IMR-90 (cell line): ENCODE results near the gene PPP1R14D. TPM values are rescaled to one million over a fixed set of nuclear protein-coding genes. Genes with fewer than 3 reads are reported as not detected.

Experiments
- ATAC-seq: fragments of 200-7000 bp; cut with Tn5 transposase; 2 replicates; pipeline ENCODE4 v1.9.1; 2020; ENCODE audit warnings: low read depth, mild to moderate bottlenecking, moderate library complexity
- BruUV-seq: library from RNA; stranded (reverse); fragments of 400-500 nt; replicated peaks from 2 replicates; lab custom pipeline; 2021; lab: Mats Ljungman, UMichigan
- CTCF ChIA-PET: fragments of 300-600 bp; formaldehyde crosslinking; extraction: SDS; loops from one replicate; lab custom pipeline; 2021; ENCODE audit warnings: antibody characterized with exemption; lab: Yijun Ruan, JAX
- POLR2A ChIA-PET: fragments of 300-600 bp; sonication (Branson Sonifier 250); formaldehyde crosslinking; loops from one replicate; lab custom pipeline; 2022; ENCODE audit warnings: antibody characterized with exemption; ENCODE audit not compliant: unreplicated experiment; lab: Charles Lee
- DNase-seq: peaks from one replicate; pipeline ENCODE4 v3.0.0; 2013
- H2AFZ ChIP-seq: replicated peaks from 2 replicates; pipeline ENCODE3; 2013; ENCODE audit warnings: low read length, mild to moderate bottlenecking; ENCODE audit not compliant: poor library complexity
- H2AK5ac ChIP-seq: 2 replicates; pipeline ENCODE4 v1.6.1; 2013; ENCODE audit warnings: low read depth, low read length, inconsistent platforms
- H2AK9ac ChIP-seq: replicated peaks from 2 replicates; pipeline ENCODE3; 2013; ENCODE audit warnings: mild to moderate bottlenecking, low read depth, low read length, moderate library complexity; ENCODE audit not compliant: poor library complexity
- H2BK120ac ChIP-seq: 2 replicates; pipeline ENCODE4 v1.6.1; 2013; ENCODE audit warnings: low read depth, low read length, inconsistent platforms
- H2BK15ac ChIP-seq: 3 replicates; pipeline ENCODE4 v1.6.1; 2013; ENCODE audit warnings: low read depth, low read length, inconsistent platforms
- H2BK20ac ChIP-seq: 2 replicates; pipeline ENCODE4 v1.6.1; 2013; ENCODE audit warnings: low read depth, mild to moderate bottlenecking, inconsistent platforms, low read length, moderate library complexity
- H2BK5ac ChIP-seq: 2 replicates; pipeline ENCODE4 v1.6.1; 2013; ENCODE audit warnings: mild to moderate bottlenecking, low read depth, low read length, inconsistent platforms; ENCODE audit not compliant: poor library complexity, severe bottlenecking
- H3K14ac ChIP-seq: replicated peaks from 2 replicates; pipeline ENCODE4 v1.6.1; 2013; ENCODE audit warnings: low read depth, low read length, inconsistent platforms
- H3K18ac ChIP-seq: 2 replicates; pipeline ENCODE4 v1.6.1; 2013; ENCODE audit warnings: low read depth, low read length, control low read depth
- H3K23ac ChIP-seq: 2 replicates; pipeline ENCODE4 v1.6.1; 2013; ENCODE audit warnings: low read depth, low read length, inconsistent platforms
- H3K27ac ChIP-seq: 2 replicates; pipeline ENCODE4 v1.5.1; 2013; ENCODE audit warnings: mild to moderate bottlenecking, control low read depth, low read length; ENCODE audit not compliant: insufficient read depth
- H3K27me3 ChIP-seq: 2 replicates; pipeline ENCODE4 v1.6.1; 2013; ENCODE audit warnings: low read length; ENCODE audit not compliant: control insufficient read depth, insufficient read depth
- H3K36me3 ChIP-seq: 2 replicates; pipeline ENCODE4 v1.6.1; 2013; ENCODE audit warnings: low read length, mixed read lengths; ENCODE audit not compliant: control insufficient read depth, insufficient read depth
- H3K4ac ChIP-seq: 2 replicates; pipeline ENCODE4 v1.6.1; 2013; ENCODE audit warnings: low read depth, low read length, inconsistent platforms
- H3K4me1 ChIP-seq: 2 replicates; pipeline ENCODE4 v1.6.1; 2013; ENCODE audit warnings: low read length, mixed read lengths; ENCODE audit not compliant: control insufficient read depth, insufficient read depth
- H3K4me2 ChIP-seq: 2 replicates; pipeline ENCODE4 v1.6.1; 2013; ENCODE audit warnings: low read depth, mild to moderate bottlenecking, control low read depth, low read length, moderate library complexity
- H3K4me3 ChIP-seq: 2 replicates; pipeline ENCODE4 v1.5.1; 2013; ENCODE audit warnings: low read depth, mild to moderate bottlenecking, control low read depth, low read length, moderate library complexity; ENCODE audit not compliant: insufficient read depth
- H3K56ac ChIP-seq: 2 replicates; pipeline ENCODE4 v1.6.1; 2013; ENCODE audit warnings: low read length, inconsistent platforms; ENCODE audit not compliant: insufficient read depth; ENCODE audit errors: extremely low read depth
- H3K79me1 ChIP-seq, 2 experiments: 2 replicates each; pipeline ENCODE4 v1.6.1; 2013; ENCODE audit warnings: low read length in 2 of 2, inconsistent platforms in 1 of 2, low read depth in 1 of 2
- H3K9ac ChIP-seq: 2 replicates; pipeline ENCODE4 v1.6.1; 2013; ENCODE audit warnings: low read depth, low read length, control low read depth
- H3K9me1 ChIP-seq: 2 replicates; pipeline ENCODE4 v1.6.1; 2013; ENCODE audit warnings: low read length, inconsistent platforms; ENCODE audit not compliant: insufficient read depth
- H3K9me3 ChIP-seq: 2 replicates; pipeline ENCODE4 v1.6.1; 2013; ENCODE audit warnings: low read length; ENCODE audit not compliant: control insufficient read depth, insufficient read depth
- H4K20me1 ChIP-seq: 2 replicates; pipeline ENCODE4 v1.6.1; 2013; ENCODE audit warnings: low read length, inconsistent platforms; ENCODE audit not compliant: insufficient read depth
- H4K5ac ChIP-seq: 2 replicates; pipeline ENCODE4 v1.6.1; 2013; ENCODE audit warnings: mild to moderate bottlenecking, low read depth, low read length, control low read depth
- H4K8ac ChIP-seq, 2 experiments: 2 replicates each; pipeline ENCODE4 v1.6.1; 2013; ENCODE audit warnings: low read depth in 2 of 2, low read length in 2 of 2, control low read depth in 1 of 2, inconsistent platforms in 1 of 2
- H4K91ac ChIP-seq: 2 replicates; pipeline ENCODE4 v1.6.1; 2013; ENCODE audit warnings: low read depth, low read length, inconsistent platforms; ENCODE audit not compliant: insufficient read depth
- BHLHE40 ChIP-seq: fragments of 150-350 bp; IDR thresholded peaks from 2 replicates; pipeline ENCODE4 v1.6.1; 2016; ENCODE audit warnings: mild to moderate bottlenecking, low read depth, low read length
- CEBPB ChIP-seq: IDR thresholded peaks from 2 replicates; pipeline ENCODE4 v1.6.1; 2012; ENCODE audit warnings: low read depth, low read length, improper control_type of control experiment
- CHD1 ChIP-seq: IDR thresholded peaks from 2 replicates; pipeline ENCODE4 v1.6.1; 2012; ENCODE audit warnings: low read depth, low read length, improper control_type of control experiment
- FOS ChIP-seq: fragments of 150-350 bp; IDR thresholded peaks from 2 replicates; pipeline ENCODE4 v1.6.1; 2016; ENCODE audit warnings: low read depth, low read length
- MAFK ChIP-seq: IDR thresholded peaks from 2 replicates; pipeline ENCODE4 v1.6.1; 2012; ENCODE audit warnings: low read depth, low read length, improper control_type of control experiment
- MAZ ChIP-seq: IDR thresholded peaks from 2 replicates; pipeline ENCODE4 v1.6.1; 2012; ENCODE audit warnings: low read depth, mild to moderate bottlenecking, low read length, improper control_type of control experiment, moderate library complexity, borderline replicate concordance
- MXI1 ChIP-seq: IDR thresholded peaks from 2 replicates; pipeline ENCODE4 v1.6.1; 2012; ENCODE audit warnings: low read depth, mild to moderate bottlenecking, low read length, moderate library complexity, borderline replicate concordance
- NFE2L2 ChIP-seq: fragments of 150-350 bp; IDR thresholded peaks from 2 replicates; pipeline ENCODE4 v1.6.1; 2016; ENCODE audit warnings: low read depth, mild to moderate bottlenecking, low read length
- POLR2A ChIP-seq: IDR thresholded peaks from 2 replicates; pipeline ENCODE4 v1.6.1; 2012; ENCODE audit warnings: mild to moderate bottlenecking, low read depth, low read length
- RAD21 ChIP-seq: IDR thresholded peaks from 2 replicates; pipeline ENCODE4 v1.6.1; 2012; ENCODE audit warnings: low read length, improper control_type of control experiment
- RCOR1 ChIP-seq: IDR thresholded peaks from 2 replicates; pipeline ENCODE4 v1.6.1; 2012; ENCODE audit warnings: mild to moderate bottlenecking, low read length, improper control_type of control experiment; ENCODE audit not compliant: insufficient replicate concordance
- RFX5 ChIP-seq: IDR thresholded peaks from 2 replicates; pipeline ENCODE4 v1.8.0; 2012; ENCODE audit warnings: low read depth, mild to moderate bottlenecking, low read length, moderate library complexity
- SMC3 ChIP-seq: fragments of 150-350 bp; IDR thresholded peaks from 2 replicates; pipeline ENCODE4 v1.6.1; 2016; ENCODE audit warnings: low read depth, mild to moderate bottlenecking, antibody characterized with exemption, low read length, moderate library complexity
- WGBS, 2 experiments: methylation state at CpG; one replicate each; pipeline versions ENCODE4 v1.1.5 to v1.1.7; 2013; ENCODE audit warnings: missing lambda C conversion rate in 2 of 2; ENCODE audit not compliant: insufficient read length in 1 of 2; ENCODE audit errors: extremely low coverage in 2 of 2; 5-methylcytosine and 5-hydroxymethylcytosine counted together
- dilution Hi-C: fragments of 300-500 bp; cut with HindIII; formaldehyde crosslinking; loops from one replicate; pipeline ENCODE4 v1.14.3; 2018; ENCODE audit warnings: low sequenced_read_pairs; ENCODE audit not compliant: unreplicated experiment
- in situ Hi-C: fragments of 300-500 bp; cut with MboI; formaldehyde crosslinking; loops from 3 replicates; pipeline ENCODE4 v1.14.3; 2019; ENCODE audit warnings: low sequenced_read_pairs, inconsistent platforms, mixed read lengths
- intact Hi-C: fragments of 100-400 bp; cut with micrococcal nuclease; formaldehyde crosslinking; loops from 2 replicates; pipeline ENCODE4 v1.10.0; 2022
- polyA plus RNA-seq, 3 experiments: library from polyadenylated mRNA; depleted of rRNA; stranded (reverse); fragments of >200 nt; gene quantifications; 2 replicates each; pipeline ENCODE4 v1.2.3, GENCODE V29; 2012; ENCODE audit warnings: low replicate concordance in 1 of 3
- total RNA-seq: library from RNA; depleted of rRNA; stranded (reverse); fragments of >200 nt; gene quantifications from 2 replicates; pipeline ENCODE4 v1.2.3, GENCODE V29; 2012
- TF ChIP-seq, protein P1 (sequence below): fragments of 150-350 bp; IDR thresholded peaks from 2 replicates; pipeline ENCODE4 v1.6.1; 2016; ENCODE audit warnings: low read depth, mild to moderate bottlenecking, low read length, moderate library complexity, borderline replicate concordance
- TF ChIP-seq, protein P2 (sequence below): fragments of 150-350 bp; IDR thresholded peaks from 2 replicates; pipeline ENCODE4 v1.6.1; 2017; ENCODE audit warnings: mild to moderate bottlenecking, antibody characterized with exemption, low read length, low read depth
- TF ChIP-seq, protein P3 (sequence below): conservative IDR thresholded peaks from 2 replicates; pipeline ENCODE4 v1.5.1; 2012; ENCODE audit warnings: mild to moderate bottlenecking, low read depth, low read length, improper control_type of control experiment

The PPP1R14D gene
- total and polyA plus RNA-seq, 2 of the 4 experiments (the other 2 are of a cell fraction), result not detected

DNA sequence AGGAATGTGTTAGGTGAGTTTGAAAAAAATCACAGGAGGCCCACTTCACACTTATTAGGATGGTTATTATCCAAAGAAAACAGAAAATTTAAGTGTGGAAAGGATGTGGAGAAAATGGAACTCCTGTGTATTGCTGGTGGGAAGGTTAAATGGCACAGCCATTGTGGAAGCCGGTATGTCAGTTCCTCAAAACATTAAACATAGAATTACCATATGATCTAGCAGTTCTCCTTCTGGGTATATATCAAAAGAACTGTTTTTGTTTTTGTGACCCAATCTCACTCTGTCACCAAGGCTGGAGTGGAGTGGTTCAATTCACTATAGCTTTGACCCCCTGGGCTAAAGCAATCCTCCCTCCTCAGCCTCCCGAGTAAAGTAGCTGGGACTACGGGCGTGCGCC lies 32.0 kb downstream of the PPP1R14D start:
- in situ Hi-C loops (no loop called here), intact Hi-C loops (no loop called here)
- POLR2A ChIA-PET, result no interaction called here

More for the DNA sequence above, 32.0 kb downstream of the PPP1R14D start:
- Histone ChIP-seq H4K91ac (no peak overlapping the region), H3K9me1 (0 out of 2 replicates have a peak, but pooled peaks cover 13% of the 10 kb centered on the region), H3K79me1 (peaks cover 36 to 58% of the 10 kb centered on the region in 2 experiments), H2AK9ac (no peak overlapping the region), H3K4ac (no peak overlapping the region), H2BK20ac (no peak overlapping the region), H3K9me3 (no peaks in the 10 kb centered on the region), H3K27me3 (no peaks in the 10 kb centered on the region), H2AFZ (no peak overlapping the region), H3K9ac (no peak overlapping the region), H3K56ac (no peak overlapping the region), H2BK15ac (no peak overlapping the region), H3K18ac (no peak overlapping the region), H3K4me1 (peaks cover 5% of the 10 kb centered on the region; the same call in 1 of the 2 replicates), H3K23ac (no peak overlapping the region), H2BK5ac (no peak overlapping the region), H3K36me3 (peaks cover 4% of the 10 kb centered on the region; the same call in 1 of the 2 replicates), H2BK120ac (no peak overlapping the region), H2AK5ac (no peak overlapping the region), H4K8ac (no peak overlapping the region), H3K4me2 (no peak overlapping the region), H4K20me1 (peaks cover 5% of the 10 kb centered on the region; the same call in 1 of the 2 replicates), H3K4me3 (no peak overlapping the region), H4K5ac (no peak overlapping the region), H3K14ac (no peak overlapping the region), H3K27ac (no peak overlapping the region)
- no CpG with 5 or more reads among the region's 5 CpGs for WGBS, 2 experiments
- CTCF ChIA-PET, result no interaction called here
- DNase-seq (no peak), ATAC-seq (no peak)
- BruUV-seq, result no TSS peak
- TF ChIP-seq NFE2L2, result no peak
- no peak for TF ChIP-seq POLR2A
- no peak for TF ChIP-seq MAFK
- no peak for TF ChIP-seq RFX5
- TF ChIP-seq SMC3, result no peak
- no peak for TF ChIP-seq CEBPB
- no peak for TF ChIP-seq MAZ
- TF ChIP-seq RAD21, result no peak
- no peak for TF ChIP-seq MXI1
- no peak for TF ChIP-seq BHLHE40
- TF ChIP-seq, protein P1, sequence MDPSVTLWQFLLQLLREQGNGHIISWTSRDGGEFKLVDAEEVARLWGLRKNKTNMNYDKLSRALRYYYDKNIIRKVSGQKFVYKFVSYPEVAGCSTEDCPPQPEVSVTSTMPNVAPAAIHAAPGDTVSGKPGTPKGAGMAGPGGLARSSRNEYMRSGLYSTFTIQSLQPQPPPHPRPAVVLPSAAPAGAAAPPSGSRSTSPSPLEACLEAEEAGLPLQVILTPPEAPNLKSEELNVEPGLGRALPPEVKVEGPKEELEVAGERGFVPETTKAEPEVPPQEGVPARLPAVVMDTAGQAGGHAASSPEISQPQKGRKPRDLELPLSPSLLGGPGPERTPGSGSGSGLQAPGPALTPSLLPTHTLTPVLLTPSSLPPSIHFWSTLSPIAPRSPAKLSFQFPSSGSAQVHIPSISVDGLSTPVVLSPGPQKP, result no peak
- TF ChIP-seq RCOR1, result no peak
- TF ChIP-seq, protein P2, sequence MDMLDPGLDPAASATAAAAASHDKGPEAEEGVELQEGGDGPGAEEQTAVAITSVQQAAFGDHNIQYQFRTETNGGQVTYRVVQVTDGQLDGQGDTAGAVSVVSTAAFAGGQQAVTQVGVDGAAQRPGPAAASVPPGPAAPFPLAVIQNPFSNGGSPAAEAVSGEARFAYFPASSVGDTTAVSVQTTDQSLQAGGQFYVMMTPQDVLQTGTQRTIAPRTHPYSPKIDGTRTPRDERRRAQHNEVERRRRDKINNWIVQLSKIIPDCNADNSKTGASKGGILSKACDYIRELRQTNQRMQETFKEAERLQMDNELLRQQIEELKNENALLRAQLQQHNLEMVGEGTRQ, result no peak
- TF ChIP-seq, protein P3, sequence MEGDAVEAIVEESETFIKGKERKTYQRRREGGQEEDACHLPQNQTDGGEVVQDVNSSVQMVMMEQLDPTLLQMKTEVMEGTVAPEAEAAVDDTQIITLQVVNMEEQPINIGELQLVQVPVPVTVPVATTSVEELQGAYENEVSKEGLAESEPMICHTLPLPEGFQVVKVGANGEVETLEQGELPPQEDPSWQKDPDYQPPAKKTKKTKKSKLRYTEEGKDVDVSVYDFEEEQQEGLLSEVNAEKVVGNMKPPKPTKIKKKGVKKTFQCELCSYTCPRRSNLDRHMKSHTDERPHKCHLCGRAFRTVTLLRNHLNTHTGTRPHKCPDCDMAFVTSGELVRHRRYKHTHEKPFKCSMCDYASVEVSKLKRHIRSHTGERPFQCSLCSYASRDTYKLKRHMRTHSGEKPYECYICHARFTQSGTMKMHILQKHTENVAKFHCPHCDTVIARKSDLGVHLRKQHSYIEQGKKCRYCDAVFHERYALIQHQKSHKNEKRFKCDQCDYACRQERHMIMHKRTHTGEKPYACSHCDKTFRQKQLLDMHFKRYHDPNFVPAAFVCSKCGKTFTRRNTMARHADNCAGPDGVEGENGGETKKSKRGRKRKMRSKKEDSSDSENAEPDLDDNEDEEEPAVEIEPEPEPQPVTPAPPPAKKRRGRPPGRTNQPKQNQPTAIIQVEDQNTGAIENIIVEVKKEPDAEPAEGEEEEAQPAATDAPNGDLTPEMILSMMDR, result no peak
- TF ChIP-seq CHD1, result no peak
- TF ChIP-seq FOS, result no peak
- dilution Hi-C loops, result no loop called here
